ENCODE measurements around the gene KCNT2. TPM values are rescaled to one million over a fixed set of nuclear protein-coding genes. Genes with fewer than 3 reads are reported as not detected.

Gene KCNT2
- polyA plus RNA-seq, 1 donor from 2014 or later = 21.4 TPM

- no peak for TF ChIP-seq SMC3 (conservative IDR thresholded peaks at IDR 0.05; ENCODE audit: poor library complexity)
- TF ChIP-seq POLR2AphosphoS5 (IDR thresholded peaks at IDR 0.05) = no peak
- TF ChIP-seq RAD21 (conservative IDR thresholded peaks at IDR 0.05) = no peak
- TF ChIP-seq EP300 (conservative IDR thresholded peaks at IDR 0.05; ENCODE audit: poor library complexity, severe bottlenecking) = no peak
- no peak for TF ChIP-seq CTCF (IDR thresholded peaks at IDR 0.05; ENCODE audit: poor library complexity, severe bottlenecking)
- TF ChIP-seq REST (IDR thresholded peaks at IDR 0.05; ENCODE audit: borderline replicate concordance) = no peak
- no peak for TF ChIP-seq EZH2 (IDR thresholded peaks at IDR 0.05; ENCODE audit: borderline replicate concordance, insufficient read depth, low read length, poor library complexity, severe bottlenecking)
- TF ChIP-seq TAF1 (IDR thresholded peaks at IDR 0.05; ENCODE audit: low read depth) = no peak
- no peak for TF ChIP-seq MXI1 (conservative IDR thresholded peaks at IDR 0.05; ENCODE audit: poor library complexity, severe bottlenecking)
- Histone ChIP-seq H3K79me2 (replicated peaks; ENCODE audit: insufficient read depth, low read length) (no peaks in the 10 kb centered on the region), H2AFZ (ENCODE audit: low read depth, low read length) (no peak overlapping the region), H3K4me2 (ENCODE audit: low read length) (no peak overlapping the region), H3K9ac (ENCODE audit: low read length) (no peak overlapping the region), H3F3A (ENCODE audit: insufficient read depth, low read length, poor library complexity, severe bottlenecking) (no peaks in the 10 kb centered on the region), H3K9me3 (ENCODE audit: low read length) (no peaks in the 10 kb centered on the region), H3K27me3 (ENCODE audit: insufficient read depth, low read depth, low read length) (no peaks in the 10 kb centered on the region), H3K9me2 (ENCODE audit: insufficient read depth, low read length) (no peaks in the 10 kb centered on the region), H3K27ac (ENCODE audit: low read length) (no peak overlapping the region), H3K36me3 (ENCODE audit: insufficient read depth, low read length) (no peaks in the 10 kb centered on the region), H4K20me1 (ENCODE audit: insufficient read depth) (no peaks in the 10 kb centered on the region), H3K4me3 (ENCODE audit: low read length) (no peak overlapping the region)
These were observed 184.6 kb downstream of the KCNT2 start for GRCh38 chr1:196423612-196424011.

- Histone ChIP-seq H3K4me3 (ENCODE audit: low read length) (no peak overlapping the region), H2AFZ (ENCODE audit: low read depth, low read length) (no peak overlapping the region), H3K9ac (ENCODE audit: low read length) (no peak overlapping the region), H3K4me2 (ENCODE audit: low read length) (no peak overlapping the region), H3K27me3 (ENCODE audit: insufficient read depth, low read depth, low read length) (no peaks in the 10 kb centered on the region), H4K20me1 (ENCODE audit: insufficient read depth) (no peaks in the 10 kb centered on the region), H3K36me3 (ENCODE audit: insufficient read depth, low read length) (no peaks in the 10 kb centered on the region), H3K27ac (ENCODE audit: low read length) (no peak overlapping the region), H3K9me2 (ENCODE audit: insufficient read depth, low read length) (no peaks in the 10 kb centered on the region), H3K9me3 (ENCODE audit: low read length) (no peaks in the 10 kb centered on the region), H3K79me2 (replicated peaks; ENCODE audit: insufficient read depth, low read length) (no peaks in the 10 kb centered on the region), H3F3A (ENCODE audit: insufficient read depth, low read length, poor library complexity, severe bottlenecking) (no peaks in the 10 kb centered on the region)
- TF ChIP-seq POLR2AphosphoS5 (IDR thresholded peaks at IDR 0.05) = no peak
- TF ChIP-seq SMC3 (conservative IDR thresholded peaks at IDR 0.05; ENCODE audit: poor library complexity) = no peak
- TF ChIP-seq TAF1 (IDR thresholded peaks at IDR 0.05; ENCODE audit: low read depth) = no peak
- no peak for TF ChIP-seq EZH2 (IDR thresholded peaks at IDR 0.05; ENCODE audit: borderline replicate concordance, insufficient read depth, low read length, poor library complexity, severe bottlenecking)
- no peak for TF ChIP-seq RAD21 (conservative IDR thresholded peaks at IDR 0.05)
- no peak for TF ChIP-seq CTCF (IDR thresholded peaks at IDR 0.05; ENCODE audit: poor library complexity, severe bottlenecking)
- no peak for TF ChIP-seq EP300 (conservative IDR thresholded peaks at IDR 0.05; ENCODE audit: poor library complexity, severe bottlenecking)
- TF ChIP-seq MXI1 (conservative IDR thresholded peaks at IDR 0.05; ENCODE audit: poor library complexity, severe bottlenecking) = no peak
- no peak for TF ChIP-seq REST (IDR thresholded peaks at IDR 0.05; ENCODE audit: borderline replicate concordance)
These were observed 189.5 kb downstream of the KCNT2 start for GRCh38 chr1:196418772-196419171.

Data from neural cell (in vitro differentiated cells).